ENCODE measurements around the gene RAB31. TPM values are rescaled to one million over a fixed set of nuclear protein-coding genes. Genes with fewer than 3 reads are reported as not detected.
"Not testable (repeated sequence)": the region's sequence is repeated elsewhere in the genome, so short reads cannot be mapped to it uniquely, and the experiment has no call there.

RAB31 gene
- total RNA-seq, 4 donors from 2014 or later, result 94.0 to 145 (median 107) TPM

- no peak for TF ChIP-seq POLR2A (IDR thresholded peaks at IDR 0.05; ENCODE audit: low read depth)
- TF ChIP-seq EP300 (IDR thresholded peaks at IDR 0.05), result no peak
- no peak for TF ChIP-seq POLR2AphosphoS5 (IDR thresholded peaks at IDR 0.05)
- Histone ChIP-seq H3K36me3 (no peaks in the 10 kb centered on the region), H3K27me3 (no peaks in the 10 kb centered on the region), H3K27ac (replicated peaks in 1 of 4) (no peak overlapping the region), H3K9me3 (no peaks in the 10 kb centered on the region), H3K4me1 (peaks cover 0 to 15% (median under 1%) of the 10 kb centered on the region in 4 donors), H3K4me3 (no peak overlapping the region)
- intact Hi-C loops (cut with DNase I), result no loop called here
- no peak for DNase-seq (ENCODE audit: extremely low spot score)
- WGBS, result 97% methylated on average over 3 of the region's 3 CpGs
Observed at GRCh38 chr18:9886005-9886348, 177.9 kb downstream of the RAB31 start.

GRCh38 chr18:9887992-9888391, 179.9 kb downstream of the RAB31 start:
- TF ChIP-seq CTCF (IDR thresholded peaks at IDR 0.05) (no peak), POLR2AphosphoS5 (IDR thresholded peaks at IDR 0.05) (no peak), EP300 (IDR thresholded peaks at IDR 0.05) (no peak), POLR2A (IDR thresholded peaks at IDR 0.05; ENCODE audit: low read depth) (no peak)
- no peaks in the 10 kb centered on the region for H3K9me3 ChIP-seq
- H3K4me3 ChIP-seq, result no peak overlapping the region
- H3K4me1 ChIP-seq, result peaks cover 0 to 17% (median 4%) of the 10 kb centered on the region in 4 donors
- H3K36me3 ChIP-seq, result no peaks in the 10 kb centered on the region
- 99% methylated on average over 5 of the region's 5 CpGs for WGBS
- no peak for DNase-seq (ENCODE audit: extremely low spot score)
- H3K27ac ChIP-seq (replicated peaks in 1 of 4), result no peak overlapping the region
- H3K27me3 ChIP-seq, result no peaks in the 10 kb centered on the region
- intact Hi-C loops (cut with DNase I), result no loop called here

GRCh38 chr18:9890196-9890595, 182.1 kb downstream of the RAB31 start:
- intact Hi-C loops (cut with DNase I), result no loop called here
- no peaks in the 10 kb centered on the region for H3K27me3 ChIP-seq
- no peak overlapping the region for H3K27ac ChIP-seq (replicated peaks in 1 of 4)
- 58% methylated on average over 5 of the region's 5 CpGs for WGBS
- TF ChIP-seq POLR2A (IDR thresholded peaks at IDR 0.05; ENCODE audit: low read depth), result no peak
- no peaks in the 10 kb centered on the region for H3K36me3 ChIP-seq
- no peaks in the 10 kb centered on the region for H3K9me3 ChIP-seq
- peaks cover 0 to 17% (median 4%) of the 10 kb centered on the region in 4 donors for H3K4me1 ChIP-seq
- no peak overlapping the region for H3K4me3 ChIP-seq
- DNase-seq (ENCODE audit: extremely low spot score), result no peak

- H3K27me3 ChIP-seq, result no peaks in the 10 kb centered on the region
- intact Hi-C loops (cut with DNase I), result no loop called here
- H3K4me1 ChIP-seq, result peaks cover 0 to 17% (median 4%) of the 10 kb centered on the region in 4 donors
- no peaks in the 10 kb centered on the region for H3K36me3 ChIP-seq
- no peak for DNase-seq (ENCODE audit: extremely low spot score)
- H3K9me3 ChIP-seq, result no peaks in the 10 kb centered on the region
- no peak overlapping the region for H3K27ac ChIP-seq (replicated peaks in 1 of 4)
- WGBS, result 88% methylated on average over 1 of the region's 1 CpG
- TF ChIP-seq POLR2A (IDR thresholded peaks at IDR 0.05; ENCODE audit: low read depth), result no peak
- no peak for TF ChIP-seq EP300 (IDR thresholded peaks at IDR 0.05)
- TF ChIP-seq POLR2AphosphoS5 (IDR thresholded peaks at IDR 0.05), result no peak
- no peak for TF ChIP-seq CTCF (IDR thresholded peaks at IDR 0.05)
- no peak overlapping the region for H3K4me3 ChIP-seq
Observed at GRCh38 chr18:9890957-9891356, 182.9 kb downstream of the RAB31 start.

- H3K27ac ChIP-seq (replicated peaks in 1 of 4); intact Hi-C loops (cut with DNase I); H3K27me3 ChIP-seq; DNase-seq (ENCODE audit: extremely low spot score); H3K36me3 ChIP-seq; H3K4me3 ChIP-seq; H3K9me3 ChIP-seq: not testable (repeated sequence)
- peaks cover 0 to 17% (median 4%) of the 10 kb centered on the region in 4 donors for H3K4me1 ChIP-seq
- WGBS, result 56% methylated on average over 4 of the region's 4 CpGs
Observed at GRCh38 chr18:9891515-9891914, 183.4 kb downstream of the RAB31 start.

GRCh38 chr18:9894454-9895068, 186.5 kb downstream of the RAB31 start:
- Histone ChIP-seq H3K4me1 (peaks cover 0 to 17% (median 4%) of the 10 kb centered on the region in 4 donors), H3K27ac (replicated peaks in 1 of 4) (no peak overlapping the region), H3K27me3 (no peaks in the 10 kb centered on the region), H3K36me3 (no peaks in the 10 kb centered on the region), H3K4me3 (no peak overlapping the region), H3K9me3 (no peaks in the 10 kb centered on the region)
- DNase-seq (ENCODE audit: extremely low spot score), result no peak
- WGBS, result 98% methylated on average over 6 of the region's 6 CpGs
- intact Hi-C loops (cut with DNase I), result no loop called here
- TF ChIP-seq CTCF (IDR thresholded peaks at IDR 0.05), result no peak

Data from esophagus muscularis mucosa (tissue), 4 donors.